ENCODE measurements around the gene PCK2.
"Not testable (repeated sequence)": the region's sequence is repeated elsewhere in the genome, so short reads cannot be mapped to it uniquely, and the experiment has no call there.

PCK2 gene

GRCh38 chr14:24093901-24094840, at the start of gene PCK2:
Gene PCK2, plus strand, starts transcription at chr14:24094311. Its CDS starts 95 bp downstream, at chr14:24094406.
- peak; percentile 100 for DNase-seq (ENCODE audit: low spot score)

DNA sequence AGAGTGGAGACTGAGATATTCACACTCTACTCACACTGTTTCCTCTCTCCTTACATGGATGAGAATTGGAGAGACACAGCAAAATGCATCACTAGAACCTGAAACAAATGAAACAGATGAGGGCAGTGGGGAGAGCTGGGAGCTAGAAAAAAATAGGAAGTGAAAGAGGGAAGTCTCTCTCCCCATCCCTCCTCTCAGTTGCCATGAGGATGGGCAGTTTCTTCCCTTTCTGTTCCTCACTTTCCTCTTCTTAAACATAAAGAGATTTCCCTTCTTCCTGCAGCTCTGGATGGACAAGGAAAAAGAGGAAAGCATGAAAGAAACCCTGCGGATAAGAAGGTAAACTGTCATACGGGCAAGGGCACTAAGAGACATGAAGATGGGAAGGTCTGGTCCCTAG, 45.1 kb upstream of the PCK2 start:
- DNase-seq (ENCODE audit: low spot score) = not testable (repeated sequence)

GRCh38 chr14:24050753-24051152, 43.4 kb upstream of the PCK2 start:
- not testable (repeated sequence) for DNase-seq (ENCODE audit: low spot score)

DNA sequence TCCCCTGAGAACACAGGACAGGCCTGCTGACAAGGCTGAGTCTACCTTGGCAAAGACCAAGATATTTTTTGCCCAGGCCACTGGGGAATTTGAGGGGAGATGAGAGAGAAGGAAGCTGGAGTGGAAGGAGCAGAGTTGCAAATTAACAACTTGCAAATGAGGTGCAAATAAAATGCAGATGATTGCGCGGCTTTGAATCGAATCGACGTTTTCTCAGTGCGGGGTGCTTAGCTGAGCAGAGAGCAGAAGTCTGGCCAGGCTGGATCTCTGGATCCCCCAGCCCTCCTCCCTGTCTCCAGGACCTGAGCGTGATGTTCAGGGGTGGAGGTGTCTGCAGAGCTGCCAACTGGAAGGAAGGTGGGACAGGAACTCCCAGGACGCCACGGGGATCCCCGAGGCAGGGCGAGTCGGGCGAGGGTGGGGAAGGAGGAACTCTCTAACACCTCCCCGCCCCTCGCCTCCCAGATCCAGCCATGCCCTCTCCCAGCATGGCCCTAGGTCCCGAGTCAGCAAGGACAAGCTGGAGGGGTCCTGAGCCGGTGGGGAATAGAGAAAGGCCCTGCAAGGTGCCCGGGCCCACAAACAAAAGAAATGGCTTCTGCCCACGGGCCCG, 42.8 kb upstream of the PCK2 start:
- DNase-seq (ENCODE audit: low spot score) = no peak

GRCh38 chr14:24051789-24052655, 42.1 kb upstream of the PCK2 start, which contains the start of gene CARMIL3:
Gene CARMIL3, plus strand, starts transcription at chr14:24052009. Its CDS starts 145 bp downstream, at chr14:24052154.
- peak; percentile 94 for DNase-seq (ENCODE audit: low spot score)

GRCh38 chr14:24052656-24053547, 41.2 kb upstream of the PCK2 start:
- DNase-seq (ENCODE audit: low spot score) = no peak

GRCh38 chr14:24053548-24054323, 40.4 kb upstream of the PCK2 start:
- no peak for DNase-seq (ENCODE audit: low spot score)

GRCh38 chr14:24054324-24054641, 39.8 kb upstream of the PCK2 start:
- no peak for DNase-seq (ENCODE audit: low spot score)

GRCh38 chr14:24054646-24055045, 39.5 kb upstream of the PCK2 start:
- DNase-seq (ENCODE audit: low spot score) = no peak

GRCh38 chr14:24055971-24056799, 37.9 kb upstream of the PCK2 start:
- DNase-seq (ENCODE audit: low spot score) = no peak

DNA sequence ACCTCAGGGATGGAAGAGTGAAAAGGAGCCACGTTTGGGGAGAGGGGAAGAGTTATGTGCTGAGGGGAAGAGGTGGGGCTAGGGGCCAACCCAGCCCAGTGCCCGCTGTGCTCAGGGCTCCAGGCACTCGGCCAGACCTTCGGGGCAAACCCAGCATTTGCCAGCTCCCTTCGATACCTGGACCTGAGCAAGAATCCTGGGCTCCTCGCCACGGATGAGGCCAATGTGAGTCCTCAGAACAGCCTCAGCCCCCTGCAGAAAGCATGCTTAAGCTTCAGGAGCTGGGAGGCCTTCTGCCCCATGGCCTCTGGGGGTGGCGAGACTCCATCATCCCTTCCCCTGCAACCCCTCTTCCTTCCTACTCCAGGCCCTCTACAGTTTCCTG, 37.3 kb upstream of the PCK2 start:
- DNase-seq (ENCODE audit: low spot score) = no peak

DNA sequence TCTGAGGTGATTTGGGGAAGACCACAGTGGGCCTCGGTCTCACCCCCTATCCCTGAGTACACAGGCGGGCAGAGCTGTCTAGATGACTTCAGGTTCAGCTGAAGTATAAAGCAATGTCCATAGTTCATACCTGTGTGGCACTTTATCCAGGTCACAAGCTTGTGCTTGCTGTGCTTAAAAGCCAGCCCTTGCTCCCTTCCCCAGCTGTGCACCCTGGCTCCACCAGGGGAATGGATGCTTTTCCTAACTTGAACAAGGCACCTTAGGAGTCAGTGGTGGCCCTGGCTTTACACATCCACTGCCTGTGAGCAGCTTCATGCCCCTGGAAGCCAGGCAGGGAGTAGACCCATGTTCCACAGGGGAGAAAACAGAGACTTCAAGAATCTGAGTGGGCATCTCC, 36.8 kb upstream of the PCK2 start:
- DNase-seq (ENCODE audit: low spot score) = no peak

- no peak for DNase-seq (ENCODE audit: low spot score)
Measured at GRCh38 chr14:24057867-24058259, 36.2 kb upstream of the PCK2 start.

DNA sequence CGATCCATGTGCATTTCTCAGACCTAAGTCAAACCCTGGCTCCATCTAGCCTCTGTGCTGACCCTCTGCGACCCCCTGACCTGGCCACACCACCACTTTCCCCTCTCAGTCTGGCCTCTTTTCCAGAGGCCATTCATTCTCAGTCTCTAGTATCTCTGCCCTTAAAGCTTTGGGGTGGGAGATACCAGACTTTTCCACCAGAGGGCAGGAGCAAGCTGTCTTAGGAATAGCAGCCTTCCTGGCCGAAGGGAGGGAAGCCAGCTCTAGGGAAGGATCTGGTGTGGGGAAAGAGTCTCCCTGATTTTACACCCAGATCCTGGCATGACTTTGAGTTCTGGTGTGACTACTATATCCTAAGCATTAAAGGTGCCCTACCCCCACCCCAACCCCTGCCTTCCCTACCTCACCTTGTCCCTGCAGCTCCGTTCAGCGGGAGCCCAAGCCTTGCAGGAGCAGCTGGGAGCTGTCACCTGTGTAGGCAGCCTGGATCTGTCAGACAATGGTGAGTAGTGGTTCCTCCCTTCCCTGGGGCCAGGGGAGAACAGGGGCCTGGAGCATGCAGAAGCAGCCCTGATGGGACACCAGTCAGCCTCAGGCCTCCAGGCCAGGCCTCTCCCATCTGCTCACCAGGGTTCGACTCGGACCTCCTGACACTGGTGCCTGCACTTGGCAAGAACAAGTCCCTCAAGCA, 35.7 kb upstream of the PCK2 start:
- DNase-seq (ENCODE audit: low spot score) = peak; percentile 86

DNA sequence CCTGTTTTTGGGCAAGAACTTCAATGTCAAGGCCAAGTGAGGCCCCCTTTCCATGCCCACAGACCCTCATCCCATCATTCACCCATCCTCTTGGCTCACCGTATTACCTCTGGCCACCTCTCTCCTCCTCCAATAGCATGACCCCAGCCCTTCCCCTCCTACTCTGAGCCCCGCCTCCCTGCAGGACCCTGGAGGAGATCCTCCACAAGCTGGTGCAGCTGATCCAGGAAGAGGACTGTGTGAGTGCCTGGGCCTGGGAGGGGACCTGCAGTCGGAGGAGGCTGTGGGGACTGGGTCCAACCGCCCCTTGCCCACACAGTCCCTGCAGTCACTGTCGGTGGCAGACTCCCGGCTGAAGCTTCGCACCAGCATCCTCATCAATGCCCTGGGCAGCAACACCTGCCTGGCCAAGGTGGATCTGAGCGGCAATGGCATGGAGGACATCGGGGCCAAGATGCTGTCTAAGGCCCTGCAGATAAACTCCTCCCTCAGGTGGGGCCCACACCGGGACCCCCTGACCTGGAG, 35.1 kb upstream of the PCK2 start:
- DNase-seq (ENCODE audit: low spot score) = no peak

DNA sequence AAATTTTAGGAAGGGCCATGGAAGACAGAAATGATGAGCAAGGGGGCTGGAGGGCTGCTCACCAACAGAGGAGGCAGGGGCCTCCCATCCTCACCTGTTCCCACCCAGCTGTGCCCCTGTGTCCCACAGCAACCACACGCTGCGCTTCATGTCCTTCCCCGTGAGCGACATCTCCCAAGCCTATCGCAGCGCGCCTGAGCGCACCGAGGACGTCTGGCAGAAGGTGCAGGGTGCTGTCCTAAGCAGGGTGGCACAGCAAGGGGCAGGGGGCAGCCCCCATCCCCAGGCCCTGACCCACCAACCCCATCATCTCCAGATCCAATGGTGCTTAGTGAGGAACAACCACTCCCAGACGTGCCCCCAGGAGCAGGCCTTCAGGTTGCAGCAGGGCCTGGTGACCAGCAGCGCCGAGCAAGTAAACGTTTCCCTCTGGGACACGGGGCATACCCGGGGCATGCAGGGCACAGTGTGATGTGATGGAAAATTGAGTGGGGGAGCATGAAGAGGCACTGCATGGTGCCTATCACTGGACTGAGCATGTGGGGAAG, 34.2 kb upstream of the PCK2 start:
- DNase-seq (ENCODE audit: low spot score) = no peak

GRCh38 chr14:24060443-24060842, 33.7 kb upstream of the PCK2 start:
- no peak for DNase-seq (ENCODE audit: low spot score)
